HEK293 (cell line): ENCODE measurements around the gene LSS.

Experiments used
- CTCF ChIA-PET: fragments of 350-600 bp; formaldehyde crosslinking; extraction: SDS; loops from one replicate; lab custom pipeline; 2021; ENCODE audit warnings: antibody characterized with exemption; lab: Yijun Ruan, JAX
- POLR2A ChIA-PET: fragments of 300-600 bp; formaldehyde crosslinking; extraction: SDS; loops from one replicate; lab custom pipeline; 2020; ENCODE audit warnings: antibody characterized with exemption, inconsistent platforms; lab: Yijun Ruan, JAX
- H3K27ac ChIP-seq: fragments of 200-500 bp; sonication (Bioruptor generic); 2 replicates; pipeline ENCODE4 v1.5.1; 2014; ENCODE audit warnings: low read depth, low read length, control low read depth, inconsistent platforms; ENCODE audit errors: extremely low read depth
- H3K36me3 ChIP-seq, 2 experiments: fragments of 200-500 bp in 1 of 2; sonication (Bioruptor generic) in 1 of 2; 1 replicate in 1 of 2; 2 replicates in 1 of 2; pipeline ENCODE4 v1.5.1; 2014 to 2017; ENCODE audit warnings: inconsistent platforms in 2 of 2, low read length in 2 of 2; ENCODE audit not compliant: control insufficient read depth in 2 of 2, insufficient read depth in 1 of 2
- H3K4me1 ChIP-seq: fragments of 200-500 bp; sonication (Bioruptor generic); 2 replicates; pipeline ENCODE4 v1.5.1; 2014; ENCODE audit warnings: mild to moderate bottlenecking, low read length, inconsistent platforms; ENCODE audit not compliant: control insufficient read depth, insufficient read depth
- H3K4me3 ChIP-seq: 2 replicates; pipeline ENCODE4 v1.5.1; 2011; ENCODE audit warnings: low read depth, mild to moderate bottlenecking, control low read depth, low read length, moderate library complexity
- H3K9me3 ChIP-seq: fragments of 200-500 bp; sonication (Bioruptor generic); 2 replicates; pipeline ENCODE4 v1.5.1; 2014; ENCODE audit warnings: low read depth, low read length, inconsistent platforms; ENCODE audit not compliant: control insufficient read depth, insufficient read depth
- EGR2 ChIP-seq: fragments of 450-650 bp; formaldehyde crosslinking; IDR thresholded peaks from 2 replicates; pipeline ENCODE4 v1.5.1; 2016; ENCODE audit warnings: low read depth, missing biosample characterization, missing genetic modification characterization
- GLIS1 ChIP-seq: fragments of 450-650 bp; formaldehyde crosslinking; IDR thresholded peaks from 2 replicates; pipeline ENCODE4 v1.5.1; 2016; ENCODE audit warnings: missing biosample characterization, missing genetic modification characterization
- KLF1 ChIP-seq: fragments of 450-650 bp; formaldehyde crosslinking; IDR thresholded peaks from 2 replicates; pipeline ENCODE4 v1.5.1; 2016; ENCODE audit warnings: missing biosample characterization, missing genetic modification characterization
- KLF8 ChIP-seq: fragments of 450-650 bp; formaldehyde crosslinking; IDR thresholded peaks from 2 replicates; pipeline ENCODE4 v1.5.1; 2016; ENCODE audit warnings: missing biosample characterization, missing genetic modification characterization
- OSR2 ChIP-seq: fragments of 450-650 bp; formaldehyde crosslinking; IDR thresholded peaks from 2 replicates; pipeline ENCODE4 v1.5.1; 2016; ENCODE audit warnings: missing biosample characterization, missing genetic modification characterization
- REPIN1 ChIP-seq: fragments of 450-650 bp; formaldehyde crosslinking; IDR thresholded peaks from 2 replicates; pipeline ENCODE4 v1.5.1; 2017; ENCODE audit warnings: missing biosample characterization, missing genetic modification characterization, low read depth
- ZBTB20 ChIP-seq: fragments of 450-650 bp; formaldehyde crosslinking; IDR thresholded peaks from 2 replicates; pipeline ENCODE4 v1.5.1; 2016; ENCODE audit warnings: missing biosample characterization, missing genetic modification characterization
- ZBTB48 ChIP-seq: fragments of 450-650 bp; formaldehyde crosslinking; IDR thresholded peaks from 2 replicates; pipeline ENCODE4 v1.5.1; 2016; ENCODE audit warnings: missing biosample characterization, missing genetic modification characterization
- ZBTB7A ChIP-seq: fragments of 450-650 bp; formaldehyde crosslinking; IDR thresholded peaks from 2 replicates; pipeline ENCODE4 v1.5.1; 2016; ENCODE audit warnings: low read depth, missing biosample characterization, missing genetic modification characterization
- ZBTB8A ChIP-seq: fragments of 450-650 bp; formaldehyde crosslinking; IDR thresholded peaks from 2 replicates; pipeline ENCODE4 v1.5.1; 2016; ENCODE audit warnings: missing biosample characterization, missing genetic modification characterization
- ZFHX2 ChIP-seq: fragments of 450-650 bp; formaldehyde crosslinking; conservative IDR thresholded peaks from 2 replicates; pipeline ENCODE4 v1.5.1; 2016; ENCODE audit warnings: missing biosample characterization, missing genetic modification characterization
- ZFP69B ChIP-seq: fragments of 450-650 bp; formaldehyde crosslinking; IDR thresholded peaks from 2 replicates; pipeline ENCODE4 v1.5.1; 2016; ENCODE audit warnings: missing biosample characterization, missing genetic modification characterization
- ZNF169 ChIP-seq: fragments of 450-650 bp; formaldehyde crosslinking; IDR thresholded peaks from 2 replicates; pipeline ENCODE4 v1.5.1; 2016; ENCODE audit warnings: missing biosample characterization, missing genetic modification characterization
- ZNF24 ChIP-seq: fragments of 450-650 bp; formaldehyde crosslinking; IDR thresholded peaks from 2 replicates; pipeline ENCODE4 v1.5.1; 2016; ENCODE audit warnings: missing biosample characterization, missing genetic modification characterization
- ZNF335 ChIP-seq: fragments of 450-650 bp; formaldehyde crosslinking; conservative IDR thresholded peaks from 2 replicates; pipeline ENCODE4 v1.5.1; 2016; ENCODE audit warnings: missing biosample characterization, missing genetic modification characterization
- ZNF391 ChIP-seq: fragments of 450-650 bp; formaldehyde crosslinking; IDR thresholded peaks from 2 replicates; pipeline ENCODE4 v1.5.1; 2016; ENCODE audit warnings: low read depth, missing biosample characterization, missing genetic modification characterization, borderline replicate concordance
- ZNF423 ChIP-seq: fragments of 450-650 bp; formaldehyde crosslinking; IDR thresholded peaks from 2 replicates; pipeline ENCODE4 v1.5.1; 2016; ENCODE audit warnings: missing biosample characterization, missing genetic modification characterization
- ZNF610 ChIP-seq: fragments of 450-650 bp; formaldehyde crosslinking; IDR thresholded peaks from 2 replicates; pipeline ENCODE4 v1.5.1; 2016; ENCODE audit warnings: missing biosample characterization, missing genetic modification characterization, borderline replicate concordance
- TF ChIP-seq, protein P1 (sequence below): fragments of 450-650 bp; formaldehyde crosslinking; optimal IDR thresholded peaks from 2 replicates; pipeline ENCODE3; 2016; ENCODE audit warnings: missing biosample characterization, mild to moderate bottlenecking, missing genetic modification characterization
- TF ChIP-seq, protein P2 (sequence below): fragments of 450-650 bp; formaldehyde crosslinking; IDR thresholded peaks from 2 replicates; pipeline ENCODE4 v1.5.1; 2016; ENCODE audit warnings: missing biosample characterization, missing genetic modification characterization
- TF ChIP-seq, protein P3 (sequence below): fragments of 450-650 bp; formaldehyde crosslinking; IDR thresholded peaks from 2 replicates; pipeline ENCODE4 v1.5.1; 2016; ENCODE audit warnings: missing biosample characterization, missing genetic modification characterization
- TF ChIP-seq, protein P4 (sequence below): fragments of 450-650 bp; formaldehyde crosslinking; IDR thresholded peaks from 2 replicates; pipeline ENCODE4 v1.5.1; 2017; ENCODE audit warnings: missing biosample characterization, missing genetic modification characterization
- TF ChIP-seq, protein P5 (sequence below): fragments of 450-650 bp; formaldehyde crosslinking; IDR thresholded peaks from 2 replicates; pipeline ENCODE4 v1.5.1; 2016; ENCODE audit warnings: missing biosample characterization, missing genetic modification characterization
- TF ChIP-seq, protein P6 (sequence below): fragments of 450-650 bp; formaldehyde crosslinking; IDR thresholded peaks from 2 replicates; pipeline ENCODE4 v1.5.1; 2016; ENCODE audit warnings: missing biosample characterization, missing genetic modification characterization

LSS gene

DNA sequence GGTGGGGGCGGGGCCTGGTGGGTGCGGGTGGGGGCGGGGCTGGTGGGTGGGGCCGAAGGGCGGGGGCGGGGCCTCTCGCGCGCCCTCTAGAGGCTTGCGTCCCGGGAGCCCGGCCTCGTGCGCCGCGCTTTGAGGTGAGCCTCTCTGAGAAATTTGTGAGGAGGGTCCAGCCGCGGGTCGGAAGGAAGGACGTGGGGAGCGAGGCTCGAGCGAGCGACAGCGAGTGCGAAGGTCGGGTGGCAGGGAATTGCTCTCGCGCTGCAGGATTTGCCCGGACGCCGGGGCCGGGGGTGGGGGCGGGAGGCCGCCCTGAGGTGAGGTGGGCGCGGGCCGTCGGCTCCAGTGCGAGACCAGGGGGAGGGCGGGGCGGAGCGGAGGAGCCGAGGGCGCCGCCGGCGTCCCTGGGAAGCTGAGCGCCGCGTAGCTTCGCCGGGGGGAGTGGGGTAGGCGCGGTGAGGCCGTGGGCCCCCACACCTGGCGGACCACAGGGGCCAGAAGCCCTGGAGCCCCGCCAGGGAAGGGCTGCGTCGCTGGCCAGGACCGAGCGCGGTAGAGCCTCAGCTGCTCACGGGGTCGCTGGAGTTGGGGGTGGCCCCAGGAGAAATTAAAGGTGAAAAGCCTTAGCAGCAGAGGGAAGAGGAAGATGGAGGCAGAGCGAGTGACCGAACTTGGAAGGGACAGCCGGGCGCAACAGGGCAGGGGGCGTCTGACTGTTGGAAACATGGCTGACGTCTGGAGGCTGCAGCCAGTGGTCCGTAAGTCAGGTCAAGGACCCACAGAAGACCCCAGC, 754 bp upstream of the LSS start:
- Histone ChIP-seq H3K27ac (peak overlapping the region; percentile 27; the same call in 1 of the 2 replicates), H3K9me3 (no peaks in the 10 kb centered on the region), H3K4me3 (peak overlapping the region; percentile 50), H3K36me3 (peaks cover 14 to 41% of the 10 kb centered on the region in 2 experiments), H3K4me1 (peaks cover 8% of the 10 kb centered on the region; the same call in 1 of the 2 replicates)
- CTCF ChIA-PET, result interaction anchor here (0.5 to 1.0 kb wide), 5 partner anchors 20 to 87 kb away, joined by 3 to 5 read pairs (median 3); partner anchors contain the start of genes MCM3AP and YBEY
- POLR2A ChIA-PET, result interaction anchor here (0.9 to 1.3 kb wide), 5 partner anchors 12 to 248 kb away, joined by 3 to 4 read pairs (median 3); partner anchors contain the start of genes COL6A1 and YBEY
- TF ChIP-seq GLIS1 (tag by site-specific recombination), result peak; percentile 55; the same call in 1 of the 2 replicates
- peak; percentile 25; the same call in 1 of the 2 replicates for TF ChIP-seq ZBTB20
- TF ChIP-seq, protein P1, sequence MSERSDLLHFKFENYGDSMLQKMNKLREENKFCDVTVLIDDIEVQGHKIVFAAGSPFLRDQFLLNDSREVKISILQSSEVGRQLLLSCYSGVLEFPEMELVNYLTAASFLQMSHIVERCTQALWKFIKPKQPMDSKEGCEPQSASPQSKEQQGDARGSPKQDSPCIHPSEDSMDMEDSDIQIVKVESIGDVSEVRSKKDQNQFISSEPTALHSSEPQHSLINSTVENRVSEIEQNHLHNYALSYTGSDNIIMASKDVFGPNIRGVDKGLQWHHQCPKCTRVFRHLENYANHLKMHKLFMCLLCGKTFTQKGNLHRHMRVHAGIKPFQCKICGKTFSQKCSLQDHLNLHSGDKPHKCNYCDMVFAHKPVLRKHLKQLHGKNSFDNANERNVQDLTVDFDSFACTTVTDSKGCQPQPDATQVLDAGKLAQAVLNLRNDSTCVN (tag by site-specific recombination), result peak; percentile 38
- 0 out of 2 replicates have a peak, but pooled peaks have one; percentile 37 for TF ChIP-seq ZNF391 (tag by site-specific recombination)
- 0 out of 2 replicates have a peak, but pooled peaks have one; percentile 45 for TF ChIP-seq ZFP69B (tag by site-specific recombination)
- no peak for TF ChIP-seq REPIN1 (tag by site-specific recombination)
- peak; percentile 77 for TF ChIP-seq ZNF423 (tag by site-specific recombination)
- TF ChIP-seq, protein P2, sequence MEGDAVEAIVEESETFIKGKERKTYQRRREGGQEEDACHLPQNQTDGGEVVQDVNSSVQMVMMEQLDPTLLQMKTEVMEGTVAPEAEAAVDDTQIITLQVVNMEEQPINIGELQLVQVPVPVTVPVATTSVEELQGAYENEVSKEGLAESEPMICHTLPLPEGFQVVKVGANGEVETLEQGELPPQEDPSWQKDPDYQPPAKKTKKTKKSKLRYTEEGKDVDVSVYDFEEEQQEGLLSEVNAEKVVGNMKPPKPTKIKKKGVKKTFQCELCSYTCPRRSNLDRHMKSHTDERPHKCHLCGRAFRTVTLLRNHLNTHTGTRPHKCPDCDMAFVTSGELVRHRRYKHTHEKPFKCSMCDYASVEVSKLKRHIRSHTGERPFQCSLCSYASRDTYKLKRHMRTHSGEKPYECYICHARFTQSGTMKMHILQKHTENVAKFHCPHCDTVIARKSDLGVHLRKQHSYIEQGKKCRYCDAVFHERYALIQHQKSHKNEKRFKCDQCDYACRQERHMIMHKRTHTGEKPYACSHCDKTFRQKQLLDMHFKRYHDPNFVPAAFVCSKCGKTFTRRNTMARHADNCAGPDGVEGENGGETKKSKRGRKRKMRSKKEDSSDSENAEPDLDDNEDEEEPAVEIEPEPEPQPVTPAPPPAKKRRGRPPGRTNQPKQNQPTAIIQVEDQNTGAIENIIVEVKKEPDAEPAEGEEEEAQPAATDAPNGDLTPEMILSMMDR (tag by site-specific recombination), result peak; percentile 75
- TF ChIP-seq, protein P3, sequence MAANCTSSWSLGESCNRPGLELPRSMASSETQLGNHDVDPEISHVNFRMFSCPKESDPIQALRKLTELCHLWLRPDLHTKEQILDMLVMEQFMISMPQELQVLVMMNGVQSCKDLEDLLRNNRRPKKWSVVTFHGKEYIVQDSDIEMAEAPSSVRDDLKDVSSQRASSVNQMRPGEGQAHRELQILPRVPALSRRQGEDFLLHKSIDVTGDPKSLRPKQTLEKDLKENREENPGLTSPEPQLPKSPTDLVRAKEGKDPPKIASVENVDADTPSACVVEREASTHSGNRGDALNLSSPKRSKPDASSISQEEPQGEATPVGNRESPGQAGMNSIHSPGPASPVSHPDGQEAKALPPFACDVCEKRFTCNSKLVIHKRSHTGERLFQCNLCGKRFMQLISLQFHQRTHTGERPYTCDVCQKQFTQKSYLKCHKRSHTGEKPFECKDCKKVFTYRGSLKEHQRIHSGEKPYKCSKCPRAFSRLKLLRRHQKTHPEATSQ (tag by site-specific recombination), result peak; percentile 37; the same call in 1 of the 2 replicates
- peak; percentile 33; the same call in 1 of the 2 replicates for TF ChIP-seq ZNF24 (tag by site-specific recombination)
- TF ChIP-seq ZBTB8A (tag by site-specific recombination), result peak; percentile 58
- TF ChIP-seq EGR2, result peak; percentile 48
- TF ChIP-seq ZNF335 (tag by site-specific recombination), result peak; percentile 92
- TF ChIP-seq, protein P4, sequence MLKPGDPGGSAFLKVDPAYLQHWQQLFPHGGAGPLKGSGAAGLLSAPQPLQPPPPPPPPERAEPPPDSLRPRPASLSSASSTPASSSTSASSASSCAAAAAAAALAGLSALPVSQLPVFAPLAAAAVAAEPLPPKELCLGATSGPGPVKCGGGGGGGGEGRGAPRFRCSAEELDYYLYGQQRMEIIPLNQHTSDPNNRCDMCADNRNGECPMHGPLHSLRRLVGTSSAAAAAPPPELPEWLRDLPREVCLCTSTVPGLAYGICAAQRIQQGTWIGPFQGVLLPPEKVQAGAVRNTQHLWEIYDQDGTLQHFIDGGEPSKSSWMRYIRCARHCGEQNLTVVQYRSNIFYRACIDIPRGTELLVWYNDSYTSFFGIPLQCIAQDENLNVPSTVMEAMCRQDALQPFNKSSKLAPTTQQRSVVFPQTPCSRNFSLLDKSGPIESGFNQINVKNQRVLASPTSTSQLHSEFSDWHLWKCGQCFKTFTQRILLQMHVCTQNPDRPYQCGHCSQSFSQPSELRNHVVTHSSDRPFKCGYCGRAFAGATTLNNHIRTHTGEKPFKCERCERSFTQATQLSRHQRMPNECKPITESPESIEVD, result no peak
- 0 out of 2 replicates have a peak, but pooled peaks have one; percentile 49 for TF ChIP-seq ZBTB7A
- TF ChIP-seq OSR2, result 0 out of 2 replicates have a peak, but pooled peaks have one; percentile 9
- peak; percentile 91 for TF ChIP-seq ZBTB48 (tag by site-specific recombination)
- TF ChIP-seq ZFHX2, result peak; percentile 73
- peak; percentile 97 for TF ChIP-seq KLF8 (tag by site-specific recombination)
- peak; percentile 67 for TF ChIP-seq KLF1
- TF ChIP-seq ZNF169 (tag by site-specific recombination), result no peak
- TF ChIP-seq ZNF610 (tag by site-specific recombination), result peak; percentile 66; the same call in 1 of the 2 replicates
- TF ChIP-seq, protein P5, sequence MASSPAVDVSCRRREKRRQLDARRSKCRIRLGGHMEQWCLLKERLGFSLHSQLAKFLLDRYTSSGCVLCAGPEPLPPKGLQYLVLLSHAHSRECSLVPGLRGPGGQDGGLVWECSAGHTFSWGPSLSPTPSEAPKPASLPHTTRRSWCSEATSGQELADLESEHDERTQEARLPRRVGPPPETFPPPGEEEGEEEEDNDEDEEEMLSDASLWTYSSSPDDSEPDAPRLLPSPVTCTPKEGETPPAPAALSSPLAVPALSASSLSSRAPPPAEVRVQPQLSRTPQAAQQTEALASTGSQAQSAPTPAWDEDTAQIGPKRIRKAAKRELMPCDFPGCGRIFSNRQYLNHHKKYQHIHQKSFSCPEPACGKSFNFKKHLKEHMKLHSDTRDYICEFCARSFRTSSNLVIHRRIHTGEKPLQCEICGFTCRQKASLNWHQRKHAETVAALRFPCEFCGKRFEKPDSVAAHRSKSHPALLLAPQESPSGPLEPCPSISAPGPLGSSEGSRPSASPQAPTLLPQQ, result peak; percentile 80
- TF ChIP-seq, protein P6, sequence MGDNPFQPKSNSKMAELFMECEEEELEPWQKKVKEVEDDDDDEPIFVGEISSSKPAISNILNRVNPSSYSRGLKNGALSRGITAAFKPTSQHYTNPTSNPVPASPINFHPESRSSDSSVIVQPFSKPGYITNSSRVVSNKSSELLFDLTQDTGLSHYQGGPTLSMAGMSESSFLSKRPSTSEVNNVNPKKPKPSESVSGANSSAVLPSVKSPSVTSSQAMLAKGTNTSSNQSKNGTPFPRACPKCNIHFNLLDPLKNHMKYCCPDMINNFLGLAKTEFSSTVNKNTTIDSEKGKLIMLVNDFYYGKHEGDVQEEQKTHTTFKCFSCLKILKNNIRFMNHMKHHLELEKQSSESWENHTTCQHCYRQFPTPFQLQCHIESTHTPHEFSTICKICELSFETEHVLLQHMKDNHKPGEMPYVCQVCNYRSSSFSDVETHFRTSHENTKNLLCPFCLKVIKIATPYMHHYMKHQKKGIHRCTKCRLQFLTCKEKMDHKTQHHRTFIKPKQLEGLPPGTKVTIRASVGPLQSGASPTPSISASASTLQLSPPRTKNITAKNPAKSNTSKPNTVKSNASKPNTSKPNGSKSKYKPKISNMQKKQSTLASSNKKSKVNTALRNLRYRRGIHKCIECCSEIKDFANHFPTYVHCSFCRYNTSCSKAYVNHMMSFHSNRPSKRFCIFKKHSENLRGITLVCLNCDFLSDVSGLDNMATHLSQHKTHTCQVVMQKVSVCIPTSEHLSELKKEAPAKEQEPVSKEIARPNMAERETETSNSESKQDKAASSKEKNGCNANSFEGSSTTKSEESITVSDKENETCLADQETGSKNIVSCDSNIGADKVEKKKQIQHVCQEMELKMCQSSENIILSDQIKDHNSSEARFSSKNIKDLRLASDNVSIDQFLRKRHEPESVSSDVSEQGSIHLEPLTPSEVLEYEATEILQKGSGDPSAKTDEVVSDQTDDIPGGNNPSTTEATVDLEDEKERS (tag by site-specific recombination), result no peak
